HG03520 (cell line): ENCODE results near the gene RPL34.
"Not testable (repeated sequence)": the region's sequence is repeated elsewhere in the genome, so short reads cannot be mapped to it uniquely, and the experiment has no call there.

Experiments
- ATAC-seq: cut with Tn5 transposase; IDR thresholded peaks from one replicate; pipeline ENCODE4 v1.9.1; 2021; ENCODE audit warnings: mild to moderate bottlenecking, moderate library complexity; ENCODE audit not compliant: unreplicated experiment

The RPL34 gene

GRCh38 chr4:108620101-108620932 is at the start of gene RPL34:
Gene RPL34, plus strand, starts transcription at chr4:108620576. Its CDS starts 1,384 bp downstream, at chr4:108621960.
- peak; percentile 100 for ATAC-seq

DNA sequence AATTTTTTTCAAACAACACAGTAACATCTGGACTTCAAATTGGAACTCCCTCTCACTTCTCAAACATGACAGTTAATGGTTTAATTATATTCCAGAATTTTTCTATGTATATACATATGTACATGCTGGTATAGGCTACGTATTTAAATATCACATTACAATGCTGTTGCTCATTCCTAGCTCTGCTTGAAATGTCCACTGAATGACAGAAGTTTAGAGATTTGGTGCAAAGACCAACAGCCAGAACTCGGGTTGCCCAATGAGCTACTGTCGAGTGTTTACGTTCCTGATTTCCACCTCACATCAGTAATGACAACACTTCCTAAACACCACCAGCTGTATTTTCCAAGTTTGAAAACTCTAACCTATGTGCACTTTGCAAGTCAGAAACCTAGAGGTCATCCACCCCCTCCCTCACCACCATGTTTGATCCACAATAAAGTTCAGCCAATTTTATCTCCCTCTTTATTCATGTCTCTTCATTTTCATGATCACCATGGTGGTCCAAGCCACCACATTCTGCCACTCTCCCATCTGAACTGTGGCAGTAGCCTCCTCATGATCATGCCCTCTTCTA is 49.3 kb upstream of the RPL34 start:
- no peak for ATAC-seq

GRCh38 chr4:108574402-108574801 is 46.0 kb upstream of the RPL34 start:
- no peak for ATAC-seq

DNA sequence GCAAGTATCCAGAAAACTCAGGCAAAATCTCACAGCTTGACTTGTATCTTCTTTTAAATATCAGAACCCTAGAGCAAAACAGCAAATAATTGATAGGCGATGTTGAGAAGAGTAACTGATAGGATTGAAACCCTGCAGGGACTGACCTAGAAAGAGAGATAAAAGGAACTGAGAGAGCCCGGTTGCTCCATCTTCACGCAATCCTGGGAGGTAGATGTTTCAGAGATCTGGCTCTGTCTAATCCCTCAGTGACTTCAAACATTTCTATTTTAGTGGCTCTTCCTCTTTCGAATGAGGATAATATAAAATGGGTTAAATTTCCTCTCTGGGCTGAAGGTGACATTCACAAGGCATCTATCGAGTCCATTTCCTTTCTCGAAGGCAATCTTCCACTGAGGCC is 39.3 kb upstream of the RPL34 start:
- no peak for ATAC-seq

DNA sequence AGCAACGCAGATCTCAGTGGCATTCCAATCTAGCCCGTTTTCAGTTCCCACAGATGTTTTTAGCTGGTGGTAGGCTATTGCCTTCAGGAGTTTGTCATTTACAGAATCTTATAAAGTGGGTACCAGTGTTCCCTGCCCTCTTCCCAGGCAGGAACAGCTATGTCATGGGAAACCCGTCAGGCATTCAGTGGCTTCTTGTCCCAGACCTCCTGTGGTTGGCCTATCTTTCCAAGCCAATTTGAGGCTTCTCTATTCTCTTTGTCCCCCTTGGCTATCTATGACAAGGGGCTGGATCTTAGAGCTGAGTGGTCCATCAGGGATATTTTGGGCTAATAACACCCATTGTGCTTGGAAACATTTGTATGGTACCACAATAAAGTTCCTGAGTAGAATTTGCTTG is 33.6 kb upstream of the RPL34 start:
- no peak for ATAC-seq

DNA sequence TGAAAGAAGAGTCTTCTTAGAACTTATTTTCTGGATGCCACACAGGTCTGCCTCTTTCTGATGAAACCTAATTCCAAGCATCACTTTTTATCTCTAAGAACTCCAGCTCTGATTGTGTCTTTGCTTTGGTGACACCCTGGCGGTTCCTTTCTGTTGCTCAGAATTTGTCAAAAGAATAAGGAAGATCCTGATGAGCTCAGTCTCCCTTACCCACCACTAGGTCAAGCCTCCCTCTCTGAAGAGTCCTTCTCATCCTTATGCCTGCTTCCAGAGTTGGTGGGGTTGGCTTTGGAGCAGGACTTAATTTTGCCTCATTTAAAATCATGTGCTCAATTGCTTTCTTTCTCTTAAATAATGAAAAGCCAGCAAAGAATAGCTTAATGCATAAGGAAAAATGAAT is 31.5 kb upstream of the RPL34 start:
- no peak for ATAC-seq

DNA sequence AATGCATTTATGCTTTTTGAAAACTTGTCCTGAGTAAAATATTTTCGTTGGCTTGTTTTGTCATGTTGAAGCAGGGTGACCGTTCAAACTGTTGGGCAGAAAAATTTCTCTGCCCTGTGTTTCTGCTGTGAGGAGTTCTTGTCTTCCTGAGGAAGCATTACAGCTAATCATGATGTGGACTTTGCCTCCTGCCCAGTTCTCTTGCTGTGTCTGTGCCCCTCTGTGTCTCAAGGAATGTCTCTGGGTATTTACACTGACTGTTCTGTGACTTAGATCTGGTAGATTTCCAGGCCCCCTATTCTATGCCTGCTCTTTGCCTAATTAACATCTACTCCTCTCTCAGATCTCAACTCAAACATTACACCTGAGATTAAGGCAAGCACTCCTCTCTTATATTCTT is 30.4 kb upstream of the RPL34 start:
- ATAC-seq: no peak

GRCh38 chr4:108590776-108591175 is 29.6 kb upstream of the RPL34 start:
- ATAC-seq: no peak

- no peak for ATAC-seq
These were observed 27.7 kb upstream of the RPL34 start for GRCh38 chr4:108592674-108592986.

DNA sequence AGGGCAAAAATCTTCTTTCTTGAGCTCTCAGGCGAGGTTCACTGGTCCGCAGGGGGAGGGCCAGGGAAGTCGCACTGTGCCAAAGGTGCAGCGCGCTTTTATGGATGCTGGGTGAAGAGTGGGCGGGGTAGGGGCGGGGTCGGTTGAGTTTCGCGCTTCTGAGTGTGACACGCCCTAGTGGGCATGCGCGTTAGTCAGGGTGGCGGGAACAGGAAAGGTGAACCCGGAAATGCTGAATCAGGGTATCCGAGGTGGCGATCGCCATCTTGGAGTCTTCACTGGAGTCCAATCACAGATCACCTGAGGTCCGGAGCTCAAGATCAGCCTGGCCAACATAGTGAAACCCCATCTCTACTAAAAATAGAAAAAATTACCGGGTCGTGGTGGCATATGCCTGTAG is 26.1 kb upstream of the RPL34 start:
- not testable (repeated sequence) for ATAC-seq

- ATAC-seq: no peak
These were observed 24.0 kb upstream of the RPL34 start for GRCh38 chr4:108596344-108596743.

- no peak for ATAC-seq
These were observed 19.3 kb upstream of the RPL34 start for GRCh38 chr4:108601106-108601505.

DNA sequence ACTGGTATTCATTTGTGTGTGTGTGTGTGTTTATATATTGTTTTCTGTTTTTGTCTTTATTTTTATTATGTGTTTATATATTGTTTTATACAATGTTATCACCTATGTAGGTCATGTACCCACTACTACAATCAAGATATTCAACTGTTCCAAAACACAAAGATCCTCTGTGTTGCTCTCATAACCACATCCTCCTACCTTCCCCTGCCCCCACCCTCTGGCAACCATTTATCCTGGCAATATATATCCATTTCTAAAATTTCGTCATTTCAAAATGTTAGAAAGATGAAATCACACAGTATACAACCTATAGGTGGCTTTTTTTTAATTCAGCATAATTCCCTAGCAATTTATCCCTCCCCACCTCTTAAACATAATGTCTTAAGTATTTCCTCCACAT is 18.8 kb upstream of the RPL34 start:
- ATAC-seq: no peak

DNA sequence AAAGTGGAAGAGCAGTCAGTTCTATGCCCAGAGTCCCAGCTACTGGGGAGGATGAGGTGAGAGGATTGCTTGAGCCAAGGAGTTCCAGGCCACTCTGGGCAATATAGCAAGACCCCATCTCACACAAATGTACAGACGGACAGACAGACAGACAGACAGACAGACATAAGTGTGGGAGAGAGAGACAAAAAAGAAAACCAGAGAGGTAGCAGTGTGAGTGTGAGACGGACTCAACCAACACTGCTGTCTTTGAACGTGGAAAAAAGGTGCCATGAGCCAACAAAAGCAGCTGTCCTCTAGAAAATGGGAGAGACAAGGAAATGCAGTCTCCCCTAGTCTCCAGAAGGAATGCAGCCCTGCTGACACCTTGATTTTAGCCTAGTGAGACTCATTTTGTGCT is 18.2 kb upstream of the RPL34 start:
- no peak for ATAC-seq

DNA sequence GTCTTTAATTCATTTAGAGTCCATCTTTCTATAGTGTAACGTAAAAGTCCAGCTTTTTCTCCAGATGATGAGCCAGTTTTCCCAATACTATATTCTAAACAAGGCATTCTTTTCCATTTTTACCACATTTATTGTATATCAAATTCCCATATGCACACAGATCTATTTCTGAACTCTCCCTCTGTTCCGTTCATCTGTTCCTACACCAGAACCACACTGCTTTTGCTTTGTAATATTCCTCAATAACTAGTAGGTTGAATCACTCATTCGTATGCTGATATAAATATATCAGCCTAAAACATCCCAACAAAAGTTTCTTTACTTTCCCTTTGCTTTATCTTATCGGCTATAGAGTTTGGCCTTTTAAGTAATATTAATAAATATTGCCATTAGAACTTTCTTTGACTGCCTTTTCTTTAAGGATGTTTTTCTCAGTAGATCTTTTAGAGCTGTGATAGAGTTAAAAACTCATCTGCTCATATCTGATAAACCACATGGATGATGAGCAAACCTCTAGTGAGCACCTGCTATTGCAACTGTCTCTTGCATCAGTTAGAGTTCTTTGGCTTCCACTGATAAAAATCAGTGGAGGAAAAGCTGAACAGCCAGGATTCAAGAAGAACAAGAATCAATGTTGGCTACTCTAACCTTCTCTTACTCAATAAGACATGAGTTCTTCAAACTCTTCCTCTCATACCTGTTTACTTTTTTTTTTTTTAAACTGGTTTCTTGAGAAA is 13.1 kb upstream of the RPL34 start:
- no peak for ATAC-seq

GRCh38 chr4:108611365-108611764 is 9.0 kb upstream of the RPL34 start:
- no peak for ATAC-seq

GRCh38 chr4:108612365-108612764 is 8.0 kb upstream of the RPL34 start:
- ATAC-seq: no peak

DNA sequence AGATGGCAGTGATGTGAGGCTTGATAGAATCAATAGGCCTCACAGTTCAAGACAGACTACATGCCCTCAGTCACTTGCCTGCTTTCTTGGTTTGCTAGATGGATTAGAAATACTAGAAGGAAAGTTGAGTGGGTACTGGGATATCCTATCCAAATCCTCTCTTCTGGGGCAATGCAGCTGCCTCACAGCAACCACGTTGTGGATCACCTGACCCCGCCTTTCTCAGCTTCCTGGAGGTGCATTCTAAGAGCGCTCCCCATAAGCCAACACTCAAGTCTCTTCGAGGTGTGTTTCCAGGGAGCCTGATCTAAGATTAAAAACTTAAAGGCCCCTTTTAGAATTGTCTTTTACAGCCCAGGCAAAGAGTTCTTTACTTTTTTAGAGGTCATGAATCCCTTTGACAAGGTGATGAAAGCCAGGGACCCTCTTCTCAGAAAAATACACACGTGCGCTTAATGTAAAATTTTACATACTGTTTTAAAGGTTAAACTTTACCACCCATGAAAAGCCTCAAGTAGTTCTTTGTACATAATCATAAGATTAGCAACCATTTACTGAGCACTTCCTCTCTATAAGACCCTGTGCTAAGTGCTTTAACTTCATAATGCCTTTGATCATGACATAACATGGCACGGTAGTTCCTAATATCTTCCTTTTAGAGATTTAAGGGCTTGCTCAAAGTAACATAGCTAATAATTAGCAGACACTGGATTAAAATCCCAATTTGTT is 840 bp upstream of the RPL34 start:
- no peak for ATAC-seq

GRCh38 chr4:108620933-108621905 is 843 bp downstream of the RPL34 start:
- ATAC-seq: no peak

GRCh38 chr4:108622022-108622421 is 1.6 kb downstream of the RPL34 start:
- no peak for ATAC-seq
